ENCODE measurements around the gene GNAI3.

- no peak for TF ChIP-seq POLR2A (IDR thresholded peaks at IDR 0.05; ENCODE audit: low read depth, low read length)
- TF ChIP-seq POLR2AphosphoS5 (IDR thresholded peaks at IDR 0.05; ENCODE audit: low read depth, low read length) = no peak
- TF ChIP-seq PAX5 (IDR thresholded peaks at IDR 0.05; ENCODE audit: insufficient read depth, low read length, severe bottlenecking) = no peak
- no peak for TF ChIP-seq SPI1 (IDR thresholded peaks at IDR 0.05; ENCODE audit: low read depth, low read length)
- no peak for TF ChIP-seq TAF1 (IDR thresholded peaks at IDR 0.05; ENCODE audit: low read depth, low read length)
- no peak for TF ChIP-seq POU2F2 (IDR thresholded peaks at IDR 0.05; ENCODE audit: low read depth, low read length)
Observed at GRCh38 chr1:109539676-109540075, 8.7 kb upstream of the GNAI3 start, which contains the start of gene GPR61.
